Smooth muscle cell (in vitro differentiated cells): ENCODE measurements around the gene EIF4B. TPM values are rescaled to one million over a fixed set of nuclear protein-coding genes. Genes with fewer than 3 reads are reported as not detected.

ENCODE experiments used
- DNase-seq: peaks from one replicate; lab custom pipeline; 2025; ENCODE audit not compliant: unreplicated experiment; lab: John Stamatoyannopoulos, UW
- H2AFZ ChIP-seq: fragments of 200-600 bp; sonication (generic); 2 replicates; pipeline ENCODE4 v1.6.0; 2016; ENCODE audit warnings: antibody characterized with exemption, low read depth, mild to moderate bottlenecking
- H3F3A ChIP-seq: fragments of 200-600 bp; sonication (generic); 2 replicates; pipeline ENCODE4 v1.6.0; 2017; ENCODE audit warnings: antibody characterized with exemption, low read depth
- H3K27ac ChIP-seq: fragments of 200-600 bp; sonication (generic); 2 replicates; pipeline ENCODE4 v1.5.1; 2016; ENCODE audit warnings: low read depth, mild to moderate bottlenecking
- H3K27me3 ChIP-seq: fragments of 200-600 bp; sonication (generic); 2 replicates; pipeline ENCODE4 v1.6.1; 2016; ENCODE audit warnings: low read depth, mild to moderate bottlenecking
- H3K36me3 ChIP-seq: fragments of 200-600 bp; sonication (generic); 2 replicates; pipeline ENCODE4 v1.5.1; 2016; ENCODE audit warnings: low read depth
- H3K4me1 ChIP-seq: fragments of 200-600 bp; sonication (generic); 2 replicates; pipeline ENCODE4 v1.5.1; 2016; ENCODE audit warnings: low read depth
- H3K4me2 ChIP-seq: fragments of 200-600 bp; sonication (generic); 2 replicates; pipeline ENCODE4 v1.6.0; 2016; ENCODE audit warnings: mild to moderate bottlenecking
- H3K4me3 ChIP-seq: fragments of 200-600 bp; sonication (generic); 2 replicates; pipeline ENCODE4 v1.5.1; 2016; ENCODE audit warnings: mild to moderate bottlenecking
- H3K79me2 ChIP-seq: fragments of 200-600 bp; sonication (generic); 2 replicates; pipeline ENCODE4 v1.6.0; 2016; ENCODE audit warnings: low read depth, mild to moderate bottlenecking
- H3K9ac ChIP-seq: fragments of 200-600 bp; sonication (generic); 2 replicates; pipeline ENCODE4 v1.6.0; 2016; ENCODE audit warnings: low read depth
- H3K9me3 ChIP-seq: fragments of 200-600 bp; sonication (generic); replicated peaks from 2 replicates; pipeline ENCODE4 v1.5.1; 2016; ENCODE audit warnings: low read depth
- H4K20me1 ChIP-seq: fragments of 200-600 bp; sonication (generic); 2 replicates; pipeline ENCODE4 v1.6.0; 2016; ENCODE audit warnings: low read depth
- WGBS: methylation state at CpG from one replicate; pipeline ENCODE4 v1.1.7; 2016; ENCODE audit warnings: low lambda C conversion rate; 5-methylcytosine and 5-hydroxymethylcytosine counted together
- polyA plus RNA-seq: library from polyadenylated mRNA; unstranded; fragments of >200 nt; fragmentation: Nextera tagmentation; extraction: Ambion mirVana; gene quantifications from 2 replicates; pipeline ENCODE4 v1.2.1, GENCODE V29; 2016
- total RNA-seq: library from RNA; depleted of rRNA; stranded (reverse); fragments of >200 nt; gene quantifications from 2 replicates; pipeline ENCODE4 v1.2.3, GENCODE V29; 2014
- TF ChIP-seq, protein P1 (sequence below): fragments of 200-600 bp; sonication (generic); IDR thresholded peaks from 2 replicates; pipeline ENCODE4 v1.5.1; 2017; ENCODE audit warnings: borderline replicate concordance, mild to moderate bottlenecking, antibody characterized with exemption; ENCODE audit not compliant: insufficient read depth, poor library complexity, severe bottlenecking

The EIF4B gene
- total and polyA plus RNA-seq, 2 experiments from 2014 or later, result 39.9 to 241 TPM

DNA sequence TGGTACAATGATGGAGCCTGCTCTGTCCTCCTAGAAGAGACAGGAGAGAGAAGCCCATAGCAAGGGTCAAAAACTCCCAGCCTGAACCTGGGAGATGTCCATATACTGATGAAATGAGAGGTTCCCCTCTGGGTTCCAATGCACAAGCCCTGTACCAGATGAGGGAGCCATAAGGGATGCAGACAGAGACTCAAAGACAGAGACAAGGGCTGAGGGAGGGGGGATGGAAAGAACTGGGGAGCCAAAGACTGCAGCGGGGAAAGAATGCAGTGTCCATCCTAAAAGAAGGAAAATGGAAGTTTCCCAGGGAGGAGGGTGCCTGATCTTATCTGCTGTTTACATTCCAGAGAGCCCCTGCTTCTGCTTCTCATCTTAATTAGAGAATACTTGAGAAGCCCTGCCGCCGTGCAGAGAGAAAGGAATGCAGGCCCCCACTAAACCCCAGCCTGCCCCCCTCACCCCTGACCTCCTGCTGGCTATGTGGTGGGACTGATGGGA lies 29.6 kb upstream of the EIF4B start:
- no peak overlapping the region for H3K9ac ChIP-seq
- peak overlapping the region; percentile 35 for H2AFZ ChIP-seq
- no peaks in the 10 kb centered on the region for H3K79me2 ChIP-seq
- peak overlapping the region; percentile 32 for H3K4me2 ChIP-seq
- H3K36me3 ChIP-seq, result no peaks in the 10 kb centered on the region
- TF ChIP-seq, protein P1, sequence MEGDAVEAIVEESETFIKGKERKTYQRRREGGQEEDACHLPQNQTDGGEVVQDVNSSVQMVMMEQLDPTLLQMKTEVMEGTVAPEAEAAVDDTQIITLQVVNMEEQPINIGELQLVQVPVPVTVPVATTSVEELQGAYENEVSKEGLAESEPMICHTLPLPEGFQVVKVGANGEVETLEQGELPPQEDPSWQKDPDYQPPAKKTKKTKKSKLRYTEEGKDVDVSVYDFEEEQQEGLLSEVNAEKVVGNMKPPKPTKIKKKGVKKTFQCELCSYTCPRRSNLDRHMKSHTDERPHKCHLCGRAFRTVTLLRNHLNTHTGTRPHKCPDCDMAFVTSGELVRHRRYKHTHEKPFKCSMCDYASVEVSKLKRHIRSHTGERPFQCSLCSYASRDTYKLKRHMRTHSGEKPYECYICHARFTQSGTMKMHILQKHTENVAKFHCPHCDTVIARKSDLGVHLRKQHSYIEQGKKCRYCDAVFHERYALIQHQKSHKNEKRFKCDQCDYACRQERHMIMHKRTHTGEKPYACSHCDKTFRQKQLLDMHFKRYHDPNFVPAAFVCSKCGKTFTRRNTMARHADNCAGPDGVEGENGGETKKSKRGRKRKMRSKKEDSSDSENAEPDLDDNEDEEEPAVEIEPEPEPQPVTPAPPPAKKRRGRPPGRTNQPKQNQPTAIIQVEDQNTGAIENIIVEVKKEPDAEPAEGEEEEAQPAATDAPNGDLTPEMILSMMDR, result no peak
- no peak for DNase-seq
- no peaks in the 10 kb centered on the region for H4K20me1 ChIP-seq
- no peaks in the 10 kb centered on the region for H3K9me3 ChIP-seq
- H3K4me3 ChIP-seq, result no peak overlapping the region
- peak overlapping the region; percentile 77 for H3K27ac ChIP-seq
- 0% methylated on average over 3 of the region's 3 CpGs for WGBS
- H3K4me1 ChIP-seq, result peaks cover 30% of the 10 kb centered on the region
- H3K27me3 ChIP-seq, result no peaks in the 10 kb centered on the region
- peaks cover 30% of the 10 kb centered on the region for H3F3A ChIP-seq

DNA sequence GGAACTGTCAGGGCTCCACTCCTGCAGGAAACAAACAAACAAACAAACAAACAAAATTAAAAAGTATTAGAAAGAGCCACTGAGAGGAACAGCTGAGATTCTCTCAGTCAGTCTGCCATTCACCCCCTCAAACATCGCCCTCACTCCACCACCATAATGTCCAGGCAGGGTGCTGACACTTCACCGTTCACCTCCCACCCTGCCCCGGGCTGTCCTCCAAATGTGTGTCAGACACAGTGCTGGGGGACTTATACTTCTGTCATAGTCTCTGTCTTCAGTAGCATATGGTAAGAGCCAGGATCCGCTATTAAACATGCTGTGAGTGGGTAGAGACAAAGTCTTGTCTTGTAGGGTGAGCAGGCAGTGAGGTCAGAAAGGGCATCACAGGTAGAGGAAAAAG lies 29.1 kb upstream of the EIF4B start:
- Histone ChIP-seq H3K4me3 (no peak overlapping the region), H4K20me1 (no peaks in the 10 kb centered on the region), H3K9ac (no peak overlapping the region), H3K27me3 (no peaks in the 10 kb centered on the region), H2AFZ (peak overlapping the region; percentile 35), H3F3A (peaks cover 27% of the 10 kb centered on the region), H3K4me1 (peaks cover 27% of the 10 kb centered on the region), H3K27ac (peak overlapping the region; percentile 77), H3K9me3 (no peaks in the 10 kb centered on the region), H3K79me2 (no peaks in the 10 kb centered on the region), H3K4me2 (peak overlapping the region; percentile 32), H3K36me3 (no peaks in the 10 kb centered on the region)
- TF ChIP-seq, protein P1, result no peak
- 3% methylated on average over 4 of the region's 4 CpGs for WGBS
- DNase-seq, result no peak

DNA sequence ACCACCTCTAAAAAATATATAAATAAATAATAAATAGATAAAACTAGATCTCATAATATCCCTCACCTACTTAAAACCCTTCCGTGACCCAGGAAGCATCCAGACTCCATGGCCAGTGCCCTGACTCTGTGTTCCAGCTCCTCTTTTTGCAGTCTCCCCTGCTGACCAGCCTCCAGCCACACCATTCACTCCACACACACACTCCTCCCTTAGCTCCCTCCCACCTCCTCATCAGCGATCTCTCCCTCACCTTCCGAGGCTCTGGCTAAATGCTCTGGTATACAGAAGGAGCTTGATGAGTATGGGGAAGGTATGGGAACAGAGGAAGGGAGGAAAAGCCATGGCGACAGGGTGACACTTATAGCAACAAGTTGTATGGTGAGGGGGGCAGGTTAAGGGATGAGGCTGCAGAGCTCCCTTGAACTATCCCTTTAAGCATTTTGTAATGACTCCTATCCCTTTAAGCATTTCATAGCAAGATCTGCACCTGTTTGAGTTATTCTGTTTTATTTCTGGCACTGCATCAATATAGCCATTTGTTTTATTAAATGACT lies 26.1 kb upstream of the EIF4B start:
- TF ChIP-seq, protein P1, result no peak
- Histone ChIP-seq H3K9me3 (no peaks in the 10 kb centered on the region), H3K4me2 (no peak overlapping the region), H3K4me3 (no peak overlapping the region), H3K4me1 (peaks cover 21% of the 10 kb centered on the region), H2AFZ (no peak overlapping the region), H3F3A (peaks cover 22% of the 10 kb centered on the region), H3K9ac (no peak overlapping the region), H3K27me3 (no peaks in the 10 kb centered on the region), H3K79me2 (no peaks in the 10 kb centered on the region), H3K36me3 (no peaks in the 10 kb centered on the region), H4K20me1 (no peaks in the 10 kb centered on the region), H3K27ac (no peak overlapping the region)
- WGBS, result 52% methylated on average over 4 of the region's 4 CpGs
- DNase-seq, result no peak
